ENCODE measurements around the gene CD47.

GRCh38 chr3:108024146-108024850 is 66.5 kb downstream of the CD47 start:
- TF ChIP-seq CTCF (IDR thresholded peaks at IDR 0.05) (no peak), POLR2A (IDR thresholded peaks at IDR 0.05) (no peak)
